ENCODE results near the gene TRAPPC2L.
A peak's percentile ranks its signal among the peaks of the same experiment; 100 is the strongest.

The TRAPPC2L gene

GRCh38 chr16:88856122-88856827 is 652 bp upstream of the TRAPPC2L start:
- TF ChIP-seq ZFX (IDR thresholded peaks at IDR 0.05; ENCODE audit: borderline replicate concordance) (no peak), CTCF (IDR thresholded peaks at IDR 0.05) (no peak)
- no peak overlapping the region for H3K27ac ChIP-seq

- H3K27ac ChIP-seq = peak overlapping the region; percentile 57
- TF ChIP-seq CTCF (IDR thresholded peaks at IDR 0.05) (peak; percentile 83), ZFX (IDR thresholded peaks at IDR 0.05; ENCODE audit: borderline replicate concordance) (no peak)
Measured at GRCh38 chr16:88857728-88858339, 907 bp downstream of the TRAPPC2L start.

GRCh38 chr16:88859381-88860091 is 2.6 kb downstream of the TRAPPC2L start:
- H3K27ac ChIP-seq = no peak overlapping the region
- TF ChIP-seq ZFX (IDR thresholded peaks at IDR 0.05; ENCODE audit: borderline replicate concordance) (no peak), CTCF (IDR thresholded peaks at IDR 0.05) (no peak)

GRCh38 chr16:88861359-88861758 is 4.4 kb downstream of the TRAPPC2L start:
- no peak overlapping the region for H3K27ac ChIP-seq
- no peak for TF ChIP-seq CTCF (IDR thresholded peaks at IDR 0.05)
- TF ChIP-seq ZFX (IDR thresholded peaks at IDR 0.05; ENCODE audit: borderline replicate concordance) = no peak

GRCh38 chr16:88862968-88863367 is 6.0 kb downstream of the TRAPPC2L start:
- TF ChIP-seq CTCF (IDR thresholded peaks at IDR 0.05) (no peak), ZFX (IDR thresholded peaks at IDR 0.05; ENCODE audit: borderline replicate concordance) (no peak)
- H3K27ac ChIP-seq = no peak overlapping the region

- TF ChIP-seq CTCF (IDR thresholded peaks at IDR 0.05) (no peak), ZFX (IDR thresholded peaks at IDR 0.05; ENCODE audit: borderline replicate concordance) (no peak)
- H3K27ac ChIP-seq = no peak overlapping the region
Measured at GRCh38 chr16:88863426-88863825, 6.5 kb downstream of the TRAPPC2L start.

GRCh38 chr16:88864099-88864498 is 7.2 kb downstream of the TRAPPC2L start:
- H3K27ac ChIP-seq = no peak overlapping the region
- TF ChIP-seq ZFX (IDR thresholded peaks at IDR 0.05; ENCODE audit: borderline replicate concordance) (no peak), CTCF (IDR thresholded peaks at IDR 0.05) (no peak)

All from 22Rv1 (cell line).